GOT3 (cell line): ENCODE results near the gene CNFN.

Experiments
- DNase-seq: peaks from one replicate; lab custom pipeline; 2025; ENCODE audit warnings: mixed read lengths; lab: John Stamatoyannopoulos, UW

CNFN gene

GRCh38 chr19:42375415-42376176 is 14.5 kb downstream of the CNFN start:
- no peak for DNase-seq

GRCh38 chr19:42374826-42375376 is 15.2 kb downstream of the CNFN start:
- DNase-seq, result no peak

- no peak for DNase-seq
Measured at GRCh38 chr19:42370626-42371175, 19.4 kb downstream of the CNFN start.

GRCh38 chr19:42370068-42370520 is 20.0 kb downstream of the CNFN start:
- no peak for DNase-seq

- DNase-seq, result no peak
Measured at GRCh38 chr19:42369433-42370067, 20.5 kb downstream of the CNFN start.

- DNase-seq, result no peak
Measured at GRCh38 chr19:42368765-42369164, 21.3 kb downstream of the CNFN start.

GRCh38 chr19:42368360-42368759 is 21.7 kb downstream of the CNFN start:
- DNase-seq, result no peak

GRCh38 chr19:42367929-42368328 is 22.2 kb downstream of the CNFN start:
- no peak for DNase-seq

GRCh38 chr19:42366673-42367072 is 23.4 kb downstream of the CNFN start:
- no peak for DNase-seq

GRCh38 chr19:42363614-42364346 is 26.3 kb downstream of the CNFN start:
- no peak for DNase-seq

- DNase-seq, result no peak
Measured at GRCh38 chr19:42362891-42363440, 27.1 kb downstream of the CNFN start.

GRCh38 chr19:42362342-42362741 is 27.8 kb downstream of the CNFN start:
- DNase-seq, result no peak

GRCh38 chr19:42361545-42361910 is 28.6 kb downstream of the CNFN start:
- no peak for DNase-seq

- DNase-seq, result no peak
Measured at GRCh38 chr19:42360787-42361544, 29.1 kb downstream of the CNFN start.

GRCh38 chr19:42357290-42357689 is 32.8 kb downstream of the CNFN start:
- DNase-seq, result no peak

- DNase-seq, result no peak
Measured at GRCh38 chr19:42356686-42357085, 33.4 kb downstream of the CNFN start.

GRCh38 chr19:42355896-42356295 is 34.2 kb downstream of the CNFN start:
- DNase-seq, result no peak

- no peak for DNase-seq
Measured at GRCh38 chr19:42353341-42354015, 36.6 kb downstream of the CNFN start.

- no peak for DNase-seq
Measured at GRCh38 chr19:42352301-42353259, 37.5 kb downstream of the CNFN start.
